Measurements from ENCODE around the gene HNRNPUL2.

The HNRNPUL2 gene

DNA sequence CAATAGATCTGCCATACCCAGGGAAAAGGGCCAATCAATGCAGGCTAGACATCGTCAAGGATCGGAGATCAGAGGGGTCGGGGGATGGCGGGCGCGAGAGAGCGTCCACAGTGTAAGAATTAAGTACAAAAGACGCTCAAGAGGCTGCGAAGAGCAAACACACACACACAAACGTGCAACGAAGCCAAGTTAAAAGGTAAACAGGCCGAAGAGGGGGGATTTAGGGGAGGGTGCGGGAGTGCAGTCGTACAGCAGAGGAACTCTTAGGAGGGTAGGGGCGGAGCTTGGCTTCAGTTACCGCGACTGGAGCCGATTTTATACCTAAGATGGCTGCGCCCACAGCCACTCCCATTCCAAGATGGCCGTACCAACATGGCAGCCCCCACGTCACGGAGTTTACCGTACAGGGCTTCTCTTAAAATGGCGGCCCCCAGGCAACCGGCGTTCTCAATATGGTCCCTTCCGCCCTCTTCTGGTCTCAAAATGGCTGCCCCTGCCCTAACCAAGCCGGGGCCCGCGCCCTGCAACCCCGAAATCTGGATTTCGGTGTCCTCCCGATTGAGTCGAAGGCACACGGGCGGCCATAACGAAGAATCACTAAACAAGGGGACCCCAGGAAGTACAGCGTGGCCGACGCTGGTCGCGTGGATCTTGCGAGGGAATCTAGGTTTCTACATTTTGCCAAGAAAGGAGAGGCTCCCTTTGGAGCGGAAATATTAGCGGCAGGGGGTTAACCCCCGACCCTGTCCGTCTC is 17.8 kb downstream of the HNRNPUL2 start:
- no peaks in the 10 kb centered on the region for H3K9me3 ChIP-seq (ENCODE audit: low read length)
- H3K4me3 ChIP-seq (ENCODE audit: low read depth, low read length, poor library complexity, severe bottlenecking), result peak overlapping the region; percentile 63
- H4K20me1 ChIP-seq (ENCODE audit: insufficient read depth, low read length), result no peaks in the 10 kb centered on the region
- H3K79me2 ChIP-seq (ENCODE audit: insufficient read depth, low read length), result no peaks in the 10 kb centered on the region
- H2AFZ ChIP-seq (ENCODE audit: low read length), result no peak overlapping the region
- peak overlapping the region; percentile 92 for H3K27ac ChIP-seq (ENCODE audit: low read depth, low read length, poor library complexity, severe bottlenecking)
- H3K9ac ChIP-seq (ENCODE audit: low read length), result peak overlapping the region; percentile 79
- H3K9me2 ChIP-seq (ENCODE audit: low read depth, low read length), result no peaks in the 10 kb centered on the region
- H3F3A ChIP-seq (ENCODE audit: insufficient read depth, low read length), result peaks cover 19% of the 10 kb centered on the region; the same call in 1 of the 2 replicates
- H3K4me2 ChIP-seq (ENCODE audit: low read length), result peak overlapping the region; percentile 90
- peaks cover 58% of the 10 kb centered on the region for H3K36me3 ChIP-seq (ENCODE audit: insufficient read depth, low read length)
- no peaks in the 10 kb centered on the region for H3K27me3 ChIP-seq (ENCODE audit: insufficient read depth, low read length)
- TF ChIP-seq EZH2 (IDR thresholded peaks at IDR 0.05; ENCODE audit: borderline replicate concordance, low read length), result no peak
- TF ChIP-seq, protein P1, sequence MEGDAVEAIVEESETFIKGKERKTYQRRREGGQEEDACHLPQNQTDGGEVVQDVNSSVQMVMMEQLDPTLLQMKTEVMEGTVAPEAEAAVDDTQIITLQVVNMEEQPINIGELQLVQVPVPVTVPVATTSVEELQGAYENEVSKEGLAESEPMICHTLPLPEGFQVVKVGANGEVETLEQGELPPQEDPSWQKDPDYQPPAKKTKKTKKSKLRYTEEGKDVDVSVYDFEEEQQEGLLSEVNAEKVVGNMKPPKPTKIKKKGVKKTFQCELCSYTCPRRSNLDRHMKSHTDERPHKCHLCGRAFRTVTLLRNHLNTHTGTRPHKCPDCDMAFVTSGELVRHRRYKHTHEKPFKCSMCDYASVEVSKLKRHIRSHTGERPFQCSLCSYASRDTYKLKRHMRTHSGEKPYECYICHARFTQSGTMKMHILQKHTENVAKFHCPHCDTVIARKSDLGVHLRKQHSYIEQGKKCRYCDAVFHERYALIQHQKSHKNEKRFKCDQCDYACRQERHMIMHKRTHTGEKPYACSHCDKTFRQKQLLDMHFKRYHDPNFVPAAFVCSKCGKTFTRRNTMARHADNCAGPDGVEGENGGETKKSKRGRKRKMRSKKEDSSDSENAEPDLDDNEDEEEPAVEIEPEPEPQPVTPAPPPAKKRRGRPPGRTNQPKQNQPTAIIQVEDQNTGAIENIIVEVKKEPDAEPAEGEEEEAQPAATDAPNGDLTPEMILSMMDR (IDR thresholded peaks at IDR 0.05; ENCODE audit: low read length), result no peak
- peaks cover 53% of the 10 kb centered on the region for H3K4me1 ChIP-seq (ENCODE audit: insufficient read depth, low read length, severe bottlenecking)

DNA sequence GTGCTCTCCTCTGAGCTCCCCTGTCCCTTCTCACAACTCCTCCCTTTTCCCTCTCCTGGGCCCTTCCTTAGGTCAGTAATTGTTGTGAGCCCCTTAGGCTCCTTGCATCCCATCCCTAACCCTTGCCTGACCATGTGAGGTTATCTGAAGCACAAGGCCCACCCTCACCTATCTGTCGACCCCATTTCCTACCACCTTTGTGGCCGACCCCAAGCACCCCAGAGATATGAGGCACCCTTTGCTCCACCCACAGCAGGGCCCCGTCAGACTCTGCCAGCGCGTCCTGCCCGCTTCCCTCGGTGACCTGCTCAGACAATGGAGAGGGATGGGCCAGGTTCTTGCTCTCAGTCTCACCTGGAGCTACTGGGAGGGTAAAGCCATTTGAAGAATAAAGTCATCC is 18.5 kb downstream of the HNRNPUL2 start:
- TF ChIP-seq, protein P1 (IDR thresholded peaks at IDR 0.05; ENCODE audit: low read length), result no peak
- TF ChIP-seq EZH2 (IDR thresholded peaks at IDR 0.05; ENCODE audit: borderline replicate concordance, low read length), result no peak
- Histone ChIP-seq H3K9ac (ENCODE audit: low read length) (peak overlapping the region; percentile 79), H3K4me1 (ENCODE audit: insufficient read depth, low read length, severe bottlenecking) (peaks cover 53% of the 10 kb centered on the region), H2AFZ (ENCODE audit: low read length) (no peak overlapping the region), H4K20me1 (ENCODE audit: insufficient read depth, low read length) (no peaks in the 10 kb centered on the region), H3K27ac (ENCODE audit: low read depth, low read length, poor library complexity, severe bottlenecking) (peak overlapping the region; percentile 92), H3K9me3 (ENCODE audit: low read length) (no peaks in the 10 kb centered on the region), H3K79me2 (ENCODE audit: insufficient read depth, low read length) (no peaks in the 10 kb centered on the region), H3K36me3 (ENCODE audit: insufficient read depth, low read length) (peaks cover 53% of the 10 kb centered on the region), H3K9me2 (ENCODE audit: low read depth, low read length) (no peaks in the 10 kb centered on the region), H3K4me3 (ENCODE audit: low read depth, low read length, poor library complexity, severe bottlenecking) (peak overlapping the region; percentile 63), H3K4me2 (ENCODE audit: low read length) (peak overlapping the region; percentile 90), H3K27me3 (ENCODE audit: insufficient read depth, low read length) (no peaks in the 10 kb centered on the region), H3F3A (ENCODE audit: insufficient read depth, low read length) (peaks cover 19% of the 10 kb centered on the region; the same call in 1 of the 2 replicates)

DNA sequence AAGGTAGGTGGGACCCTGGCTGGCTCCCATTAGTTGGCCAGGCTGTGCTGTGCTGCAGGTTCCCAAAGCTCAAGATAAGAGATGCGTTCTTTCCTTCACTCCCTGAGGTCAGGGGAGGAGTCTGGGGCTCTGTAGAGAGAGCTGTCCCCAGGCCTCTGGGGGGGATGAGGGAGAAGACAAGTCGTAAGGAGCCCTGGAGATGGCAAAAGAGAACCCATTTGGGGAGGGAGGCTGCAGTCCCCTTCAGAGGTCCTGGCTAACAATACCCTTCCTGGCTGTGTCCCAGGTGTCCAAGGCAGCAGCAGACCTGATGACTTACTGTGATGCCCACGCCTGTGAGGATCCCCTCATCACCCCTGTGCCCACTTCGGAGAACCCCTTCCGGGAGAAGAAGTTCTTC is 18.9 kb downstream of the HNRNPUL2 start:
- Histone ChIP-seq H3K4me1 (ENCODE audit: insufficient read depth, low read length, severe bottlenecking) (peaks cover 53% of the 10 kb centered on the region), H3K9me2 (ENCODE audit: low read depth, low read length) (no peaks in the 10 kb centered on the region), H3K27ac (ENCODE audit: low read depth, low read length, poor library complexity, severe bottlenecking) (peak overlapping the region; percentile 92), H3K4me3 (ENCODE audit: low read depth, low read length, poor library complexity, severe bottlenecking) (peak overlapping the region; percentile 63), H2AFZ (ENCODE audit: low read length) (no peak overlapping the region), H3K27me3 (ENCODE audit: insufficient read depth, low read length) (no peaks in the 10 kb centered on the region), H3K4me2 (ENCODE audit: low read length) (peak overlapping the region; percentile 90), H3K79me2 (ENCODE audit: insufficient read depth, low read length) (no peaks in the 10 kb centered on the region), H3F3A (ENCODE audit: insufficient read depth, low read length) (peaks cover 17% of the 10 kb centered on the region; the same call in 1 of the 2 replicates), H3K9me3 (ENCODE audit: low read length) (no peaks in the 10 kb centered on the region), H4K20me1 (ENCODE audit: insufficient read depth, low read length) (no peaks in the 10 kb centered on the region), H3K36me3 (ENCODE audit: insufficient read depth, low read length) (peaks cover 49% of the 10 kb centered on the region), H3K9ac (ENCODE audit: low read length) (peak overlapping the region; percentile 79)
- no peak for TF ChIP-seq EZH2 (IDR thresholded peaks at IDR 0.05; ENCODE audit: borderline replicate concordance, low read length)
- TF ChIP-seq, protein P1 (IDR thresholded peaks at IDR 0.05; ENCODE audit: low read length), result no peak

Data from OCI-LY1 (cell line).